OCI-LY7 (cell line): Measurements from ENCODE around the gene PRKX.

Source experiments
- CTCF ChIP-seq: fragments of 200-600 bp; sonication (generic); conservative IDR thresholded peaks from 2 replicates; pipeline ENCODE4 v1.5.1; 2014; ENCODE audit warnings: mild to moderate bottlenecking, antibody characterized with exemption, low read length, moderate library complexity, mixed read lengths
- EZH2phosphoT487 ChIP-seq: fragments of 200-600 bp; sonication (generic); IDR thresholded peaks from 2 replicates; pipeline ENCODE4 v1.6.1; 2018; ENCODE audit warnings: low read depth, borderline replicate concordance, mild to moderate bottlenecking, mixed run types, antibody characterized with exemption, low read length, moderate library complexity, mixed read lengths

- TF ChIP-seq CTCF (no peak), EZH2phosphoT487 (no peak)
These were observed at the start of gene PRKX for GRCh38 chrX:3713225-3713936.
